Stimulated activated CD4-positive, alpha-beta T cell treated with anti-CD3 and anti-CD28 coated beads, Interleukin-12 subunit alpha, Interleukin-12 subunit beta, amount 100 ng/mL, for 24 hours (primary cell): Measurements from ENCODE around the gene CXXC5.

Experiments
- DNase-seq, 2 experiments: peaks; one replicate each; pipeline ENCODE4 v3.0.0-alpha.2; 2020; ENCODE audit warnings: low read depth in 2 of 2

Gene CXXC5

DNA sequence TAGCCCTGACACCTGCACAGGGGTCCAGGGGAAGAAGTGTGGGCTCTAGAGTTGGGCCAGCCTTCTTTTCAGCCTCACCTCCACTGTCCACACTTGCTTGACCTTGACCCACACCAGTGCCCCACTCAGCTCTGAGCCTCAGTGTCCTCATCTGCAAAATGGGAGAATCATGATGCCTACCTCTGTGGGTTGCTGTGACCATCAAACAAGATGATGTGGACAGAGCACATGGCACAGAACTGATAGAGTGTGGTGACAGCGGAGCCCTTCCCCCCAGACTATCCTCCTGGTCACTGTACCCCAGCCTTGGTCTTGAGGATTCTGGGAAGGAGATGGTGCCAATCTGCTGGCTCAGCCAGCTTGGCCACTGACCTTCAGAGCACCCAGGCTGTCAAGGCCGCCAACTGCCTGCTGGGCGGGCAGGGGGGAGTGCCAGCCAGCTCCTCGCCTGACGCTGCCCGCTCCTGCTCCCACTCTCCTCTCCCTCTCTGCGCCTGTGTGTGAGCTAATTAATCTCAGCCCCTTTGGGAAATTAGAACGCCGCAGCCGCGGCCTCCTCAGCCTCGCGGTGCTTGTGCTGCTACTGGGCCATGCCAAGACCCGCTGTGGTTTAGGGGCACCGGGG lies 16.7 kb downstream of the CXXC5 start:
- DNase-seq: no peak

DNA sequence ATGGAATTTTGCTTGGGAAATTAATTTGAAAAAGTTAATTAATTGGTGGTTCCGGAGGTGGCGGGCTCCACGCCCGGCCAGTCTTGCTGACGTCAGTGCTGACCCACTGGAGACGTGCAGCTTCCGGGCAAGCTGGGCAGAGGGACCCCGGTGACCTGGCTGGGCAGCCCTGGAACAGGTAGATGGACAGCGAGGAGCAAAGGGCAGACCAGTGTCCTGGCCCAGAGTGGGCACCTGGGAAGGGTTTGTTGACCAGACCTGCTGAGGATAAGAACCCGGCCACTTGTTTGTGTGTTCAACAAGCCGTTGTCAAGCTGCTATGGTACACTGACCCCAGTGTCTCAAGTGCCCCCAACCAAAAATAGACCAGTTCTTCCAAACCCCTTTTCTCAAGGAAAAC lies 17.5 kb downstream of the CXXC5 start:
- DNase-seq: no peak

DNA sequence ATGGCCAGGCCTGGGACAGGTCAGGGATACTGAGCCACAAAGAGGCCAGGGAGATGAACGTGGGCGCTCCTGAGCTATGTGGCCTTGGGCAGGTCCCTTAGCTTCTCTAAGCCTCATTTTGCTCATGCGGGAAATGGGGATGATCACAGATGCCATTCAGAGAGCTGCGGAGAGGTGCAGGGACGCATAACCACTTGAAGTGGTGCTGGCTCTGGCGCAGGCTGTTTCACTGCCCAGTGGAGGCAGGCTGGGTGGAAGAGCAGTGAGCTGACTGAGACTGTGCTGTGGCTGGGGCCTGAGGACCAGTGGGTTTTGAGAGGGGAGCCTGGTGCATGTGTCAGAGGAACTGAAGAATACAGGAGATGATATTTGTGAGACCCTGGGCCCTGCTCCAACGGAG lies 18.4 kb downstream of the CXXC5 start:
- no peak for DNase-seq

DNA sequence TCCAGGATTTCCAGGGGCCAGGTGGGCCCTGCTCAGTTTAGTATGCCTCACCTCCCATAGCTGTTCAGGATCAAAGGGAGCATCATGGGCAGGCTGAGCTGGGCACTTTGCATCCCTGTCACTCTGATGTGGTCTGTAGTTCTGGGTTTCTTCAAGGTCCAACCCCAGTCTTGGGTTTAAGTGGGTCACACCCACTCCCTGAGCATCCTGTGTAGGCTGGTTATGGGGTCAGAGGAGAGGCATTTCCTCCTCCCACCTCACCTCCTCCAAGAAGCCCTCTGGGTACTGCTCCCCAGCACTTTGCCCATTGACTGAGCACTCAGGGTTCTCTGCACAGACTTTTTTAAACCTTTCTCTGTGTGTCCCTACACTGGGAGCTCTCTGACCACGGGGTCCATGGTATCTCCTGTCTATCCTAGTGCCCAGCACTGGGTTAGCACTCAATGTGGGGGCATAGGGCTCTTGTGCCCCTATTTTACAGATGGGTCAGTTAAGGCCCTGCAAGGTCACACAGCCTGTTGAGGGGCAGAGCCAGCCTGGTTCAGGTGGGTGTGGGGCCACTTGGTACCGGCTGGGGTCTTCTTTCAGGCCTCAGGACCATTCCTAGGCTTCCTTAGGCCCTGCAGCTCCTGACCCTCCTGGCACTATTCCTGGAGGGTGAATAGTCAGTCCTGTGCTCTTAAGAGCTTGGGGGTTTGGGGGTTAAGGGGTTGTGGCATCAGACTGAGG lies 19.0 kb downstream of the CXXC5 start:
- no peak for DNase-seq

DNA sequence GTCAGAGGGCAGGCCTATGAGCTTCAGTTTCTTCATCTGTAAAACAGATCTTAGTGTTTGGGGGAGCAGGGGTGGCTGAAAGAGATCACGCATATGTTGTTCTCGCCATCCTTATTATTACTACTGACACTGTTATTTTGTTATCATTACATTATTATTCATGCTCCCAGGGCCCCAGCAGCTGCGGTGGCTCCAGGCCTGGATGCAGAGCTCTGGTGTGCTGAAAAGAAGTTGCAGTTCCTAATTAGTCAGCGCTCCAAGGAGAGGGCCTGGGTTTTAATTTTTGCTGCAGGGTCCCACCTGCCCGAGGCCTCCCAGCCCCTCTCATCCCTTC lies 19.5 kb downstream of the CXXC5 start:
- no peak for DNase-seq

DNA sequence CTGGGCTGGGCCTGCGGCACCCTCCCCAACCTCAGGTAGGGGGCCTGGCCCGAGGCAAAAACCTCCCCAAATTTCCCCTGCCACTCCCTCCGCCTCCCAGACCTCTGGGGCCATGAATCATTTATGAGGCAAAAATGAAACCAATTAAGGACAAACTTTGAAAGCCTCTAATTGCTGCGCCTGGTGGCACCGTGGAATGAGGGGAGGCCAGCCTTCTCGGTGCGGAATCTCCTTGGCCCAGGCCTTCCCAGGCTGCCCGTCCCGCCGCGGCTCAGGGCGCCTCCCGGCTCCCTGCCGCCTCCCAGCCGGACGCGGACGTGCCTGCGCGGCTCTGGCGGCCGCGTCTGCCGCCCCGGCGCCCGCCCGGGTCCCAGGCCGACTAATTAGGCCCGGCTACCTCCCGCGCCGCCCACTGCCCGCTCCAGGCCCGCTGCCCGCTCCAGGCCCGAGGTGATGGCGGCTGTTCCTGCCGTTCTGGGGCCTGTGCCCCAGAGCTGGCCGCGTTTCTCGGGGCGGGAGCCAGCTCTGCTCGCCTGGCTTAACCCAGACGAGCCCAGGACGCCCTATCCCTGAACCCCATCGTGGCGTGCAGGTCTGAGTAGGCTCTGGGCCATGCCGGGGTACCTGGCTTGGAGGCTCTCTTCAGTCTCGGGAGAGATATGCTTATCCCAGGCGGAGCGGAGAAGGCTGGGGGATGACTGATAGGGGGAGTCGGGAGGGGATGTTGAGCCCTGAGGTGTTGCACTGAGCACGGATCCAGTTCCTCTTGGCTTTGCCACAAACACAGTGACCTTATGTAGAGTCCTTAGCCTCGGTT lies 20.1 kb downstream of the CXXC5 start:
- no peak for DNase-seq

DNA sequence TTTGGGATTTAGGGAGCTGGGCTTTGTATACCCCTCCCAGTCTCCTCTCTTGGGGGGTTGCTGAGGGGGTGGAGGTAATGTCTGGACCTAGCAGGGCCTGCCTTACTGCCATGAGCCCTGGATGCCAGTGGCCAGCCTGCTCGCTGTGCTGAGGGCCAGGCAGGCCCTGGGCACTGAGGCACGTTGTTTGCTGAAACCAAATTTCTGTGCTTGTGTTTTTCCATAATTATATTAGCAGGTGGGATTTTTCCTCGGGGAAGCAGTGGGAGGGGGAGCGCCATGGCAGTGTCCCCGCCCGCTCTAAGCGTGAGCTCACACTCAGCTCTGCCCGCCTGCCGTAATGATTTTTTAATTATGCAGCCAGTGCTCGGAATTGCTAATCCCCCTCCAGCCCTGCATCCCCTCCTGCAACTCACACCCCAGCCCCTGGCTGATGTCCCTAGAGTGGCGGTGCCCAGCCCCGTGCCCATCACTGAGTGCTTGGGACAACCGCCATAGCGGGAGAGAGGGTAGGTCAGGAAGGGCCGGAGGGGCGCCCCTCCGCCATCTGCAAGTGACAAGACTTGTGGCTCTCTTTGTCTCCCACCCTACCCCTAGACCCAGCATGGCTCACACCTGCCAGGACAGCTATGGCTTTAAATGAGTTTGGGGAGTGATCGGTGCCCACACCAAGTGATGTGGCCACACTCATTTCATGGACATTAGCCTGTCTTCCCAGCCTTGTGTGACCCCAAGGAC lies 20.9 kb downstream of the CXXC5 start:
- no peak for DNase-seq

DNA sequence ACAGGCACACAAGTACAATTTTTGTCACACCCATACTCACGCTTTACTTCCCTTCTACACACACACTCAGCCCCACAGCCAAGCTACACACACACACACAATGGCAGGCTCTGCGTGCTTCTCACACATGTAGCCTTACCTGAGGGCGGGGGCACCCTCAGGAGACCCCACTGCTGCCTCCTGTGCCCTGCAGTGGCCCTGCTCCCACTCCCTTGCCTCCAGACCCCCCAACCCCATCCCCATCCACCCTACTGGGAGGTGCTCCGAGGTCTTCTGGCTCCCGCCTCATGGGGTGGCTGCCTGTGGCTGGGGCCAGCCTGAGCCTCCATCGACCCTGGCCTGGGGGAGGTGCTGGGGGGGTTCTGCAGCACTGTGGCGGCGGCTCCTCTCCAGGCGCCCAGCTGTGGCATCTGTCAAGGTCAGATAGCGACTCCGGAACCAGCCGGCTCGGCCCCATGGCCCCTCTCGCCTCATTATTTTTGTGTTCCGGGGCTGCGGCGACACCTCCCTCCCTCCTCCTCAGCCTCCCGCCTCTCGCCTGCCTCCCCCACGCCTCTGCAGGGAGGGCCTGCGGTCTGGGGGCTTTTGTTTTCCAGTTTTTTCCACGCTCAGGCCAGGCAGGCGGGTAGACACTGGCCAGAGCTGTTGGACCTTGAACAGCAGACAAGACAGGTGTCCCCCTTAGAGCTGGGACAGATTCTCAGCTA lies 21.7 kb downstream of the CXXC5 start:
- DNase-seq: no peak

DNA sequence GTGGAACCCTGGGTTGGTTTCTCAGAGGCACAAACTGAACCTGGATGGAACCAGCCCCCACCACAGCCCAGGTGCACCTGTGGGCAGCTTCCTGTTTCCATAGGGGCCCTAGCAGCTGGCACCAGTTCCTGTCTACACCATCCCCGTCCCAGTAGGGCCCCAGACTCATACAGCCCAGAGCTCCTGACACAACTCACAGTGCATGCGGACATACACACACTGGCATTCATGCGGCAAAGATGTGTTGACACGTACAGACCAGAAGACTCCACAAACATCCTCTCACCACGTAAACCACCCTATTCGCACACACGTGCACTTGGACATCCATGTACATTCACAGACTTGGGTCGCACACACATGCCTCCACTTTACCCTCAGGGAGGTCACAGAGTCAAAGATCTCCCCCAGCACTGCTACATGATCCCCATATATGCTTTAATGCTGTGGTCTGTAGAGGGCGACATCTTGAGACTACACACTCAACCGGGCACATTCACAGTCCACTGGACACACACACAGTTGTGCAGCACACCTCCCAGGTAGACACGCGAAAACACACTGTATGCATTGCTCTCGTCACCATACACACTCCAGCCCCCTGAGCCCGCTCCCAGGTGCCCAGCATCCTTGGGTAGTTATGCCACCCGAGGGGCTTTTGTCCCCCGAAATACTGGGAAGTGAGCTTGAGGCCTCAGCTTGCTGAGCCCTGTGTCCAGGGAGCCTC lies 22.4 kb downstream of the CXXC5 start:
- no peak for DNase-seq

DNA sequence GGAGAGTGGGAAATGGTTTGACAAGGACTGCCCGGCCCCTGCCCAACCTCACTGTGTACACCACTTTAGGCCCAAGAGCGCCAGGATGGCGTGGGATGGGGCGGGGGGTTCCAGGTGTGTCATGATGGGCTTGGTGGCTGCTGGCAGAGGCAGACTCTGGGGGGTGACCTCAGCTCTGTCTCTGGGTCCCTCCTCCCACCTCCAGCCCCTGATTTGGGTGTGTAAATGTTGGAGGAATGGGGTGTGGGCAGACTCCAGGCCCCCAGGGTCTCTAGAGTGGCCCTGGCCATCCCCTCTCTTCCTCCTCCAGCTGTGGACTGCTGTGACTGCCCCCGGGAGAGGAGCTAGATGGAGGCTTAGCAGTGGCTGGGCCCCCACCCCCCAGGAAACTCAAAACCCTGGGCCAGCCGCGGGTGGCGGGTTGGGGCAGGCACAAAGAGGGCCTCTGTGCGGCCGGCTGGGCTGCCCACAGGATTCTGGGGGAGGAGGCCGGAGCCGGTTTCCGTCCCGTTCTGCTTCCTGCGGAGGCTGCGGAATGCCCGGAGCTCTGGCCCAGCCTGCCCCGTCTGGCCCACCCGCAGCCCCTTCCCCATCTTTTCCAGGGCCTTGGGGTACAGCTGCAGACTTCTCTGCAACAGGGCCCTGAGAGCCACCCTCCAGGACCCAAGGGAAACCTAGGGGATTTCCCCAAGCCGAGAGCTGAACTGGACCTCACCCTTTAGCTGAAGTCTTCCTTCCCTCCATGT lies 23.1 kb downstream of the CXXC5 start:
- no peak for DNase-seq

DNA sequence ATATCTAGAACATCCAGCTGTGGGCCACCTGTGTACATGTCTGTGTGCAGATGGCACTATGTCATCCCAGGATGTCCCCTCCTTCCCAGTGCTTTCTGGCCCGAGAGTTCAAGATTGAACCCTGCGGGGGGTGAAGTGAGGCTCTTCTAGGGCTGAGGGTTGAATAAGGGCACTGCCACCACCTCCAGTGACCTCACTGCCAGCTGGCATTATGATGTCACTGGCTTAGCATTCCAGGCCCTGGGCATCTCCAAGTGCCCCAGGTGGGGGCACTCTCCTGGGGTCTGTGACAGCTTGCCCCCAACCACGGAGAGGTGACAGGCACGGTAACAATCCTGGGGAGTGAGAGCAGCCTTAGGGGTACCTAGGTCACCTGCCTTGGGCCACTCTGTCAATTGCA lies 27.1 kb downstream of the CXXC5 start:
- DNase-seq: no peak

DNA sequence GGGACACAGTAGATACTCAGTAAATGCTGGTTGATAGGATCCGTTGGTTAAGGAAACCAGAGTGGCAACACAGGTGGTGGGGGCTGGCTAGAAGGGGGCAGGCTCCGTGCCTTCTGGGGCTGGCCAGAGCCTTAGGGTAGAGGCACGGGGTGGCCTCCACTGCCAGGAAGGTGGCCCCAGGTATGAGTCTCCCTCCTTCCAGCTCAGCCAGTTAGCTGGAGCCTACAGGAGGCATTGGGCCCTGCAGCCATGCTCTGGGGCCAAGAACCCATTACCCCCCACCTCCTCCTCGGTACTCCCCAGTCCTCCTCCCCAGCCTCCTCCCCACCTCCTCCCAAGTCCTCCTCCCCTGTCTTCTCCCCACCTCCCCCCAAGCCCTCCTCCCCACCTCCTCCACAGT lies 27.7 kb downstream of the CXXC5 start:
- DNase-seq: no peak

DNA sequence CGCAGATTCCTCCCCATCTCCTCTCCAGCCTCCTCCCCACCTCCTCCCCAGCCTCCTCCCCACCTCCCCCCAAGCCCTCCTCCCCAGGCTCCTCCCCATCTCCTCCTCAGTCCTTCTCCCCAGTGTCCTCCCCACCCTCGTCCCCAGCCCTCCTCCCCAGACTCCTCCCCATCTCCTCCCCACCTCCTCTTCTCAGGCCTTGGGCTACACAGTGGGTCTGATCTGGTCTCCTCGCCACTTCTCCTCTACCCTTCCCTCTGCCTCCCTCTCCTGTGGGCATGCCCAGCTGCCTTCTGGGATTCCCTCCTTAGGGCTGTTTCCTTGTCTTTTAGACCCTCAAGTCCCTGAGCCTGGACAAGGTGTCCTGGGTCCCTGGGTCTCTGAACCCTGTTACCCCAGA lies 28.3 kb downstream of the CXXC5 start:
- DNase-seq: no peak

DNA sequence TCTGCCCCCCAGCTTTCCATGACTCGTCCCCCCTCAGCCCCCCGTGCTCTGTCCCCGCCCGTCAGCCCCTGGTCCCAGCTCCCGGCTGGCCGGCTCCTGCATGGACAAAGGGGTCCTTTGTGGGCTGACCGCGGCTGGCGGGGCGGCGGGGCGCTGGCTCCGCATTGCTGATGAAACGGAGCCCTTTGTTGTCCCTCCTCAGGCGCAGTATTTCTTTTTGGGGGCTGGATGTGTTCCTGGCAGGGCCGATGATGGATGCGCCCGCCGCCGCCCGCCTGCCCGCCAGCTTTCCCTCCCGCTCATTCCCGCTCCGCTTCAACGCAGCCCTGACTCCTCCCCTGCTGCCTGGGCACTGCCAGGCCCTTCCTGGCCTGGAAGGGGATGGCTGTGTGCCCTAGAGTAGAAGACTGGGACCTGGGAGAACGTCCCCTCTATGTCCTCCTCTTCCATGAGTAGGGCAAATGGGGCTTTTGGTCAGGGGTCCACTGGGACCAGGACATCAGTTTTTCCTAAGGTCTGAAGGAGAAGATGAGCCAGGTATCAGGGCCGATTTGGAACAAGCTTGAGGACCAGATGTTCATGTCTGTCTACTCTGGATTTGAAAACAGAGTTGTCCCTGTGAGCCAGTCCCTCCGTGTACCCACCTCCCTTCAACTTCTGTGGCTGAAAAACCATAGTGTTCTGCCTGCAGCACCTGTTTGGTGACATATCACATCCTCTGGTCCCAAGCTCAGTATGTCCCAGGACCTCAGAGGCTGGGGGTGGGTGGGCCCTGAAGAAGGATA lies 29.0 kb downstream of the CXXC5 start:
- DNase-seq: no peak

DNA sequence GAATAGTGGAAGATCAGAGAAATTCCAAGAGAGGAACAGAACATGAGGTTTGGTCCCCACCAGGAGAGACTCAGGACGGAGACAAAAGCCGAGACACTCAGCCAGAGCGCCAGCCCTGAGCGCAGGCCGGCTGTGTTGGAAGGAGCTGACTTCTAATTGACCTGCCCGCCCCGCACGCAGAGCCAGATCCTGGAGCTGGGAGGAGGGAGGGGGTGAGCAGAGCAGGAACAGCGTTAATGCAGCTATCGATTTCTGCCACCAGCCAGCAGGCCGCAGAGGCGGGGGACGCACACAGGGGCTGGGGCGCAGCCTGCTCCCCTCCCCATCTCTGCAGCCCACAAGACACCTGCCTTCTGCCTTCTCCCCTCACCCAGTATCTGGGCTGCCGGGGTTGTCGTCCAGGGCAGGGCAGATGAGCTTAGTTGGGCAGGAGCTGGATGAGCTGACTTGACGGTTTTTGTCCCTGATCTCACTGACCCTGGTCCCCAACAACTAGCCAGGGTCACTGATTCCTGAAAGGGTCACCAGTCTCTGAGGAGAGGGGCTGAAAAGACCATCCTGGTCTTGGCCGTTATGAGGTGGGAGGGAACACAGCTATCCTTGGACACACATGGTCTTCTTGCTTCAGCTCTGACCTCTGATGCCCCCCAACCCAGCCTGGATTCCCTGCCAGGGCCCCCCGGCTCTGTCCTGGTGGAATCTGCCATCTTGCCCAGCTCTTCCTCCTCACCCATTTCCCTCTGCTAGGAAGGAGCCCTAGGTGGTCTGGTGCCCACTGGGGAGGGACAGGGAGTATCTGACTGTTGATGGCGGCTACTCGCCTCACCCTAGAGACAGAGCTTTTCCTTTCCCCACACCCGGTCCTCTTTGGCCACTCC lies 29.8 kb downstream of the CXXC5 start:
- DNase-seq: no peak

DNA sequence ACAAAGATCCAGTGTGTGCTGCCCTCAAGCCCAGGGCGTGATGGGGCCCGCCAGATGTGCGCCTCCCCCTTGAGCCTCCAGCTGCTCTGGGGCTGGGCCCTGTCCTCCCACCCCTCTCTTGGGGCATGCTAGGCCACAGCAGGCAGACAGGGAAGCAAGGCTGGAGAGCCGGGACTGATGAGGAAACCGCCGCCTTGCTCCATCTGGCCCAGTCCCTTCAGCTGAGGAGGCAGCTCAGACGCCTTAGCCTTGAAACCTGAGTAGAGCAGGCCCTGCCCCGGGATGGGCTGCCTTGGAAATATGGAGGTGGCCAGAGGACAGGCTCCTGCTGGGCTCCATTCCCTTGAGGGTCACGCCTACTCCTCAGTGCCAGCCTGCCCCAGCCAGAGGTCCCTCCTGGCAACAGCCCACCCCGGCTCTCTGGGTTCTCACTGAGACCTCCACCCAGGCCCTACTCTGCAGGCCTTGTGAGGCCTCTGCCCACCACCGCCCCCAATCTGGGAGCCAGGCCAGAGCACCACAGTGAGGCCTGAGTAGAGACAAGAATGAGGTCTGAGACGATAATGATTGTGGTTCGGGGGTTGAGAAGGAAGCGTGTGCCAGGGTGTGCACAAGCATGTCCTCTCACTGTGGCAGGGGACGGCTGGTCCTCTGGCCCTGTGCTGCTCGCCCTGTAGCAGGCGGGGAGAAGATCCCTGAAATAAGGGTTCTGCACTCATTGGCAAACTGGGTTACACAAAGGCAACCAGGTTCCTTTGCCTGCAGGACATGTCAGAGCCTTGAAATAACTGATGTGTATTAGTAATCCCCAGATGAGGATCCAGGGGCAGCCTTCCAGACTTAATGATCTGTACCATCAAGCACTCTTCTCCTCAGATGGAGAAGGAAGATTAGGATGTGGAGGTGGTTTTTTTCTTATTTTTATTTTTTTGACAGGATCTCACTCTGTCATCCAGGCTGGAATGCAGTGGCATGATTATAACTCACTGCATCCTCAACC lies 30.9 kb downstream of the CXXC5 start:
- no peak for DNase-seq

DNA sequence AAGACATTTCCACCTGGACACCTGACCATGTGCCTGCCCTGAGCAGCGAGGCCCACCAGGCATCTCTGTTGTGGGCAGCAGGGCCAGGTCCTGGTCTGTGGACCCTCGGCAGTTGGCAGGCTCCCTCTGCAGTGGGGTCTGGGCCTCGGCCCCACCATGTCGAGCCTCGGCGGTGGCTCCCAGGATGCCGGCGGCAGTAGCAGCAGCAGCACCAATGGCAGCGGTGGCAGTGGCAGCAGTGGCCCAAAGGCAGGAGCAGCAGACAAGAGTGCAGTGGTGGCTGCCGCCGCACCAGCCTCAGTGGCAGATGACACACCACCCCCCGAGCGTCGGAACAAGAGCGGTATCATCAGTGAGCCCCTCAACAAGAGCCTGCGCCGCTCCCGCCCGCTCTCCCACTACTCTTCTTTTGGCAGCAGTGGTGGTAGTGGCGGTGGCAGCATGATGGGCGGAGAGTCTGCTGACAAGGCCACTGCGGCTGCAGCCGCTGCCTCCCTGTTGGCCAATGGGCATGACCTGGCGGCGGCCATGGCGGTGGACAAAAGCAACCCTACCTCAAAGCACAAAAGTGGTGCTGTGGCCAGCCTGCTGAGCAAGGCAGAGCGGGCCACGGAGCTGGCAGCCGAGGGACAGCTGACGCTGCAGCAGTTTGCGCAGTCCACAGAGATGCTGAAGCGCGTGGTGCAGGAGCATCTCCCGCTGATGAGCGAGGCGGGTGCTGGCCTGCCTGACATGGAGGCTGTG lies 32.4 kb downstream of the CXXC5 start:
- DNase-seq: no peak
